IMR-90 (cell line): ENCODE results near the gene SNCA. TPM values are rescaled to one million over a fixed set of nuclear protein-coding genes. Genes with fewer than 3 reads are reported as not detected.

Source experiments
- ATAC-seq: fragments of 200-7000 bp; cut with Tn5 transposase; 2 replicates; pipeline ENCODE4 v1.9.1; 2020; ENCODE audit warnings: low read depth, mild to moderate bottlenecking, moderate library complexity
- BruUV-seq: library from RNA; stranded (reverse); fragments of 400-500 nt; replicated peaks from 2 replicates; lab custom pipeline; 2021; lab: Mats Ljungman, UMichigan
- CTCF ChIA-PET: fragments of 300-600 bp; formaldehyde crosslinking; extraction: SDS; loops from one replicate; lab custom pipeline; 2021; ENCODE audit warnings: antibody characterized with exemption; lab: Yijun Ruan, JAX
- POLR2A ChIA-PET: fragments of 300-600 bp; sonication (Branson Sonifier 250); formaldehyde crosslinking; loops from one replicate; lab custom pipeline; 2022; ENCODE audit warnings: antibody characterized with exemption; ENCODE audit not compliant: unreplicated experiment; lab: Charles Lee
- DNase-seq: peaks from one replicate; pipeline ENCODE4 v3.0.0; 2013
- H2AFZ ChIP-seq: replicated peaks from 2 replicates; pipeline ENCODE3; 2013; ENCODE audit warnings: low read length, mild to moderate bottlenecking; ENCODE audit not compliant: poor library complexity
- H2AK5ac ChIP-seq: 2 replicates; pipeline ENCODE4 v1.6.1; 2013; ENCODE audit warnings: low read depth, low read length, inconsistent platforms
- H2AK9ac ChIP-seq: replicated peaks from 2 replicates; pipeline ENCODE3; 2013; ENCODE audit warnings: mild to moderate bottlenecking, low read depth, low read length, moderate library complexity; ENCODE audit not compliant: poor library complexity
- H2BK120ac ChIP-seq: 2 replicates; pipeline ENCODE4 v1.6.1; 2013; ENCODE audit warnings: low read depth, low read length, inconsistent platforms
- H2BK15ac ChIP-seq: 3 replicates; pipeline ENCODE4 v1.6.1; 2013; ENCODE audit warnings: low read depth, low read length, inconsistent platforms
- H2BK20ac ChIP-seq: 2 replicates; pipeline ENCODE4 v1.6.1; 2013; ENCODE audit warnings: low read depth, mild to moderate bottlenecking, inconsistent platforms, low read length, moderate library complexity
- H2BK5ac ChIP-seq: 2 replicates; pipeline ENCODE4 v1.6.1; 2013; ENCODE audit warnings: mild to moderate bottlenecking, low read depth, low read length, inconsistent platforms; ENCODE audit not compliant: poor library complexity, severe bottlenecking
- H3K14ac ChIP-seq: replicated peaks from 2 replicates; pipeline ENCODE4 v1.6.1; 2013; ENCODE audit warnings: low read depth, low read length, inconsistent platforms
- H3K18ac ChIP-seq: 2 replicates; pipeline ENCODE4 v1.6.1; 2013; ENCODE audit warnings: low read depth, low read length, control low read depth
- H3K23ac ChIP-seq: 2 replicates; pipeline ENCODE4 v1.6.1; 2013; ENCODE audit warnings: low read depth, low read length, inconsistent platforms
- H3K27ac ChIP-seq: 2 replicates; pipeline ENCODE4 v1.5.1; 2013; ENCODE audit warnings: mild to moderate bottlenecking, control low read depth, low read length; ENCODE audit not compliant: insufficient read depth
- H3K27me3 ChIP-seq: 2 replicates; pipeline ENCODE4 v1.6.1; 2013; ENCODE audit warnings: low read length; ENCODE audit not compliant: control insufficient read depth, insufficient read depth
- H3K36me3 ChIP-seq: 2 replicates; pipeline ENCODE4 v1.6.1; 2013; ENCODE audit warnings: low read length, mixed read lengths; ENCODE audit not compliant: control insufficient read depth, insufficient read depth
- H3K4ac ChIP-seq: 2 replicates; pipeline ENCODE4 v1.6.1; 2013; ENCODE audit warnings: low read depth, low read length, inconsistent platforms
- H3K4me1 ChIP-seq: 2 replicates; pipeline ENCODE4 v1.6.1; 2013; ENCODE audit warnings: low read length, mixed read lengths; ENCODE audit not compliant: control insufficient read depth, insufficient read depth
- H3K4me2 ChIP-seq: 2 replicates; pipeline ENCODE4 v1.6.1; 2013; ENCODE audit warnings: low read depth, mild to moderate bottlenecking, control low read depth, low read length, moderate library complexity
- H3K4me3 ChIP-seq: 2 replicates; pipeline ENCODE4 v1.5.1; 2013; ENCODE audit warnings: low read depth, mild to moderate bottlenecking, control low read depth, low read length, moderate library complexity; ENCODE audit not compliant: insufficient read depth
- H3K56ac ChIP-seq: 2 replicates; pipeline ENCODE4 v1.6.1; 2013; ENCODE audit warnings: low read length, inconsistent platforms; ENCODE audit not compliant: insufficient read depth; ENCODE audit errors: extremely low read depth
- H3K79me1 ChIP-seq, 2 experiments: 2 replicates each; pipeline ENCODE4 v1.6.1; 2013; ENCODE audit warnings: low read length in 2 of 2, inconsistent platforms in 1 of 2, low read depth in 1 of 2
- H3K9ac ChIP-seq: 2 replicates; pipeline ENCODE4 v1.6.1; 2013; ENCODE audit warnings: low read depth, low read length, control low read depth
- H3K9me1 ChIP-seq: 2 replicates; pipeline ENCODE4 v1.6.1; 2013; ENCODE audit warnings: low read length, inconsistent platforms; ENCODE audit not compliant: insufficient read depth
- H3K9me3 ChIP-seq: 2 replicates; pipeline ENCODE4 v1.6.1; 2013; ENCODE audit warnings: low read length; ENCODE audit not compliant: control insufficient read depth, insufficient read depth
- H4K20me1 ChIP-seq: 2 replicates; pipeline ENCODE4 v1.6.1; 2013; ENCODE audit warnings: low read length, inconsistent platforms; ENCODE audit not compliant: insufficient read depth
- H4K5ac ChIP-seq: 2 replicates; pipeline ENCODE4 v1.6.1; 2013; ENCODE audit warnings: mild to moderate bottlenecking, low read depth, low read length, control low read depth
- H4K8ac ChIP-seq, 2 experiments: 2 replicates each; pipeline ENCODE4 v1.6.1; 2013; ENCODE audit warnings: low read depth in 2 of 2, low read length in 2 of 2, control low read depth in 1 of 2, inconsistent platforms in 1 of 2
- H4K91ac ChIP-seq: 2 replicates; pipeline ENCODE4 v1.6.1; 2013; ENCODE audit warnings: low read depth, low read length, inconsistent platforms; ENCODE audit not compliant: insufficient read depth
- BHLHE40 ChIP-seq: fragments of 150-350 bp; IDR thresholded peaks from 2 replicates; pipeline ENCODE4 v1.6.1; 2016; ENCODE audit warnings: mild to moderate bottlenecking, low read depth, low read length
- CHD1 ChIP-seq: IDR thresholded peaks from 2 replicates; pipeline ENCODE4 v1.6.1; 2012; ENCODE audit warnings: low read depth, low read length, improper control_type of control experiment
- ELK1 ChIP-seq: fragments of 150-350 bp; IDR thresholded peaks from 2 replicates; pipeline ENCODE4 v1.6.1; 2016; ENCODE audit warnings: low read depth, mild to moderate bottlenecking, low read length, moderate library complexity, borderline replicate concordance
- MAFK ChIP-seq: IDR thresholded peaks from 2 replicates; pipeline ENCODE4 v1.6.1; 2012; ENCODE audit warnings: low read depth, low read length, improper control_type of control experiment
- NFE2L2 ChIP-seq: fragments of 150-350 bp; IDR thresholded peaks from 2 replicates; pipeline ENCODE4 v1.6.1; 2016; ENCODE audit warnings: low read depth, mild to moderate bottlenecking, low read length
- POLR2A ChIP-seq: IDR thresholded peaks from 2 replicates; pipeline ENCODE4 v1.6.1; 2012; ENCODE audit warnings: mild to moderate bottlenecking, low read depth, low read length
- WGBS, 2 experiments: methylation state at CpG; one replicate each; pipeline versions ENCODE4 v1.1.5 to v1.1.7; 2013; ENCODE audit warnings: missing lambda C conversion rate in 2 of 2; ENCODE audit not compliant: insufficient read length in 1 of 2; ENCODE audit errors: extremely low coverage in 2 of 2; 5-methylcytosine and 5-hydroxymethylcytosine counted together
- dilution Hi-C: fragments of 300-500 bp; cut with HindIII; formaldehyde crosslinking; loops from one replicate; pipeline ENCODE4 v1.14.3; 2018; ENCODE audit warnings: low sequenced_read_pairs; ENCODE audit not compliant: unreplicated experiment
- in situ Hi-C: fragments of 300-500 bp; cut with MboI; formaldehyde crosslinking; loops from 3 replicates; pipeline ENCODE4 v1.14.3; 2019; ENCODE audit warnings: low sequenced_read_pairs, inconsistent platforms, mixed read lengths
- intact Hi-C: fragments of 100-400 bp; cut with micrococcal nuclease; formaldehyde crosslinking; loops from 2 replicates; pipeline ENCODE4 v1.10.0; 2022
- polyA plus RNA-seq, 3 experiments: library from polyadenylated mRNA; depleted of rRNA; stranded (reverse); fragments of >200 nt; gene quantifications; 2 replicates each; pipeline ENCODE4 v1.2.3, GENCODE V29; 2012; ENCODE audit warnings: low replicate concordance in 1 of 3
- total RNA-seq: library from RNA; depleted of rRNA; stranded (reverse); fragments of >200 nt; gene quantifications from 2 replicates; pipeline ENCODE4 v1.2.3, GENCODE V29; 2012

The SNCA gene
- total and polyA plus RNA-seq, 2 of the 4 experiments (the other 2 are of a cell fraction) = 0.36 to 0.46 TPM

DNA sequence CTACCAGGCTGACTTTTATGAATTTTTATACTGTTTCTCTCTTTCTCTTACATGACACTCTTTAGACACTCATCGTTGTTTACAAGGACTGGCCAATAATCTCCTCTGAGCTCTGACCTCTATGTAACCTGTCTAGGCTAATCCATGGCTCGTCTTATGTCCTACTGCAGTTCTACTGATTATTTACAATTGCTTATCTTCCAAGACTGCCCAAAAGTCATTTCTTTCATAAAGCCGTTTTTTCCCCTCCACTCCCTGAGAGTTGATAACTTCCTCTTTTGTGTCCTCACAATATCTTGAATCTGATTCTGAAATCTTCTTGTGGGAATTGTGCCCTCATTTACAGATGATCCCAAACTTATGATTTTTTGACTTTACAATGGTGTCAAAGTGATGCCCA lies 18.3 kb upstream of the SNCA start:
- dilution Hi-C loops (no loop called here), intact Hi-C loops (no loop called here), in situ Hi-C loops (loop anchor here (25.0 kb wide), 1 partner anchor 368 kb away; no protein-coding TSS in a partner anchor)
- Histone ChIP-seq H2BK5ac (no peak overlapping the region), H2BK15ac (no peak overlapping the region), H3K4me3 (no peak overlapping the region), H2BK120ac (no peak overlapping the region), H3K23ac (no peak overlapping the region), H2AK5ac (no peak overlapping the region), H3K4me1 (no peaks in the 10 kb centered on the region), H4K5ac (no peak overlapping the region), H3K27me3 (no peaks in the 10 kb centered on the region), H2BK20ac (no peak overlapping the region), H3K79me1 (no peaks in the 10 kb centered on the region), H2AK9ac (no peak overlapping the region), H3K27ac (no peak overlapping the region), H3K18ac (no peak overlapping the region), H4K20me1 (no peaks in the 10 kb centered on the region), H3K4me2 (no peak overlapping the region), H4K91ac (no peak overlapping the region), H4K8ac (no peak overlapping the region), H3K14ac (no peak overlapping the region), H3K9me3 (no peaks in the 10 kb centered on the region), H3K36me3 (no peaks in the 10 kb centered on the region), H3K9ac (no peak overlapping the region), H3K4ac (no peak overlapping the region), H3K9me1 (no peaks in the 10 kb centered on the region), H2AFZ (no peak overlapping the region), H3K56ac (no peak overlapping the region)
- no peak for TF ChIP-seq POLR2A
- TF ChIP-seq MAFK = no peak
- no peak for TF ChIP-seq ELK1
- no peak for TF ChIP-seq BHLHE40
- no peak for TF ChIP-seq NFE2L2
- no peak for TF ChIP-seq CHD1
- POLR2A ChIA-PET = no interaction called here
- WGBS, 2 experiments = 41% methylated on average over 2 of the region's 3 CpGs; no CpG with 5 or more reads in 1 of the 2 experiments
- ATAC-seq (no peak), DNase-seq (no peak)
- BruUV-seq = no TSS peak
- CTCF ChIA-PET = no interaction called here
